Skeletal muscle cell (primary cell): Measurements from ENCODE around the gene ZNF443.
A peak's percentile ranks its signal among the peaks of the same experiment; 100 is the strongest.
"Not testable (repeated sequence)": the region's sequence is repeated elsewhere in the genome, so short reads cannot be mapped to it uniquely, and the experiment has no call there.

ENCODE experiments used
- DNase-seq: peaks from one replicate; pipeline ENCODE4 v3.0.0-alpha.2; 2010; ENCODE audit warnings: low read depth
- H3K4me3 ChIP-seq: 2 replicates; pipeline ENCODE4 v1.5.1; 2011; ENCODE audit warnings: low read depth, mild to moderate bottlenecking, control low read depth, low read length, moderate library complexity

ZNF443 gene

GRCh38 chr19:12440541-12441316 lies at the start of gene ZNF443:
Gene ZNF443 (minus strand): TSS chr19:12441021. CDS start chr19:12440914, 107 bp downstream.
- peak within 1 kb of the TSS; percentile 69 for H3K4me3 ChIP-seq
- DNase-seq: peak; percentile 82

GRCh38 chr19:12486265-12486783 lies 45.5 kb upstream of the ZNF443 start:
- not testable (repeated sequence) for H3K4me3 ChIP-seq

DNA sequence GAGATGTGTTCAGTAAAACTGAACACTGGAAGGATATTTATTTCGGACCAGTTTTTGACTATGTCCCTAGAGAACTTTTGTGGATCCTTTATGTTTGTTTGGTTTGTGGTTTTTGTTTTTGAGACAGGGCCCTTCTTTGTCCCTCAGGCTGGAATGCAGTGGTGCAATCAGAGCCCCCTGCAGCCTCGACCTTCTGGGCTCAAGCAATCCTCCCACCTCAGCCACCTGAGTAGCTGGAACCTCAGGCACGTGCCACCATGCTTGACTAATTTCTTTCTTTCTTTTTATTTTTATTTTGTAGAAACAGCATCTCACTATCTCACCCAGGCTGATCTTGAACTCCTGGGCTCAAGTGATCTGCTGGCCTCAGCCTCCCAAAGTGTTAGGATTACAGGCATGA lies 44.8 kb upstream of the ZNF443 start:
- DNase-seq: no peak
- no peak overlapping the region for H3K4me3 ChIP-seq

More at GRCh38 chr19:12486265-12486783, 45.5 kb upstream of the ZNF443 start:
- DNase-seq: not testable (repeated sequence)

GRCh38 chr19:12485052-12485416 lies 44.2 kb upstream of the ZNF443 start:
- peak overlapping the region; percentile 76 for H3K4me3 ChIP-seq

DNA sequence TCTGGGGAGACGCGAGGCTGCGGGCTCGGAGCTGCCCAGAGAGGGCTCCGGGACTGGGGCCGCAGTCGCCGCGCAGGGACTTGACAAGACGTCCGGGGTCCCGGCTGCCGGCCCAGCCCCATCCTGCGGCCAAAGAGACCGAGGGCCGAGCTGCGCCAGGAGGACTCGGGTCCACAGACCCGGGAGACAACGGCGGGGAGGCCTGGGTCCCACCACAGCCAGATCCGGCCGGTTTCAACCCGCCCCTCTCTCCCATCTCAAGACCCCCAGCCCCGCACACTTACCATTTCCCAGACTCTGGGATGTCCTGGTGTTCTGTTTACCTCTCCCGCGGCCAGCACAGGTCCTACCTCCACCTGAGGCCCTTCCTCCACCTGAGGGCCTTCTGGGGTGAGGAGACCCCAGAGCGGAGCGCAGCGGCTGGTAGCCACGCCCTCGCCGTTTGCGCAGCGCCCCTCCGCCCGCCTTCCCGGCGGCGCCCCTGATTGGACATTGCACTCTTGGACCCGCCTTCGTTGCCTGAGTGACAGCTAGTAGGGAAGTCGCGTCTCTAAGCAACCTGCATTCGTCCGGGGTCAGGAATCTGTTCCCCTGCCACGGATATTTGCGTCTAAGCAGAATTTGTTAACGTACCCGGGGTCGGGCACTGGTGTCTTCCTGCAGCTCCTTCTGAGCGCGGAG lies 43.7 kb upstream of the ZNF443 start, which contains the start of gene ZNF709:
TSS of gene ZNF709 (minus strand) at position 446 of the 681 bp plus-strand sequence. CDS start at position 287, 159 bp downstream.
- peak within 1 kb of the TSS; percentile 76 for H3K4me3 ChIP-seq
- peak; percentile 37 for DNase-seq

More at GRCh38 chr19:12485052-12485416, 44.2 kb upstream of the ZNF443 start:
- DNase-seq: no peak

GRCh38 chr19:12484011-12484370 lies 43.2 kb upstream of the ZNF443 start:
- peak overlapping the region; percentile 76 for H3K4me3 ChIP-seq
- DNase-seq: no peak

DNA sequence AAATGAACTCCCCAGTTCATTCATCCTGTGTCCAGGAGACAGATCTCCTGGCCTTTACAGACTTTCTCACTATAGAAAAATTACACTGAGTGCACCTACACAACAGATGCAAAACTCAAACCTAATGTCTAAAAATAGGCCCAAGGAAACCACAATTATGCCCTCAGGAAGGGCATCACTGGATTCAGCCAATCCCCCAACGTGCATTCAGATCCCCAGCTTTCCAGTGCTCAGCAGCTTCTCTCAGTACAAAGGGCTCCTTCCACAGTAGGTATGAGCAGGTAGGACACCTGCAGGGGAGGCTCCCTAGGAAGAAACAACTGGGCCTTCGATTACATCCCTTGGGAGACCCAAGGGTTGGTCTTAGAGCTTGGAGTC lies 41.7 kb upstream of the ZNF443 start:
- H3K4me3 ChIP-seq: no peak overlapping the region
- DNase-seq: no peak

DNA sequence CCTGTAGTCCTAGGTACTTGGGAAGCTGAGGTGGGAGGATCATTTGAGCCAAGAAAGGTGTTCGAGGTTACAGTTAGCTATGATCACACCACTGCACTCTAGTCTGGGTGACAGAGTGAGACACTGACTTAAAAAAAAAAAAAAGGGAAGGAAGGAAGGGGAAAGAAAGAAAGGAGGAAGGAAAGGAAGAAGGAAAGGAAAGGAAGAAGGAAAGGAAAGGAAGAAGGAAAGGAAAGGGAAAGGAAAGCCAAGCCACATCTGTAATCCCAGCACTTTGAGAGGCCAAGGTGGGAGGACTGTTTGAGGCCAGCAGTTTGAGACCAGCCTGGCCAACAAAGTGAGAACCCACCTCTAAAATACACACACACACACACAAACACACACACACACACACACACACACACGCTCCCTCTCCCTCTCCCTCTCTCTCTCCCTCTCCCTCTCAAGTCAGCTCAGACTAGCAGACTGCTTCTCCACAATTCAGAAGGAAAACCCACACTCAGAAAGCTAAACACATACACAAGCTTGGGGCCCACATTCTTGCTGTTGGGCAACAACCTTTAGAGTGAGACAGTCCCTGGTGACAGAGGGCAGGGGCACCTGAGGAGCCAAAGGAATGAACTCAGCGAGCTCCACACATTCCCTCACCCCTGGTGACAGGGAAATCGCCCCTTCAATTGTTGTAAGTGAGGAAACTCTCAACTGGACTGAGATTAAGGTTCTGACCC lies 41.1 kb upstream of the ZNF443 start:
- no peak overlapping the region for H3K4me3 ChIP-seq
- DNase-seq: no peak

- DNase-seq: no peak
- H3K4me3 ChIP-seq: no peak overlapping the region
Observed at GRCh38 chr19:12478234-12478941, 37.6 kb upstream of the ZNF443 start.

- not testable (repeated sequence) for DNase-seq, H3K4me3 ChIP-seq
Observed at GRCh38 chr19:12467651-12468050, 26.8 kb upstream of the ZNF443 start.

DNA sequence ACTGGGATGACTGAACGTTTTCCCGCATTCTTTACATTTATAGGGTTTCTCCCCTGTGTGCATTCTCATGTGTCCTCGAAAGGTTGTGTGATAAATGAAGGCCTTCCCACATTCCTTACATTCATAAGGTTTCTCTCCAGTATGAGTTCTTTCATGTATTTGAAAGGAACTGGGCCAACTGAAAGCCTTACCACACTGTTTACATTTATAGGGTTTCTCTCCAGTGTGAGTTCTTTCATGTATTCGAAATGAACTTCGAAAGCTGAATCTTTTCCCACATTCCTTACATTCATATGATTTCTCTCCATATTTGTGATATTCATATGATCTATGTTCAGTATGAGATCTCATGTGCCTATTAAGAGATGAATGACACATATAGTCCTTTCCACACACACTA lies 24.4 kb upstream of the ZNF443 start:
- no peak overlapping the region for H3K4me3 ChIP-seq
- DNase-seq: no peak

DNA sequence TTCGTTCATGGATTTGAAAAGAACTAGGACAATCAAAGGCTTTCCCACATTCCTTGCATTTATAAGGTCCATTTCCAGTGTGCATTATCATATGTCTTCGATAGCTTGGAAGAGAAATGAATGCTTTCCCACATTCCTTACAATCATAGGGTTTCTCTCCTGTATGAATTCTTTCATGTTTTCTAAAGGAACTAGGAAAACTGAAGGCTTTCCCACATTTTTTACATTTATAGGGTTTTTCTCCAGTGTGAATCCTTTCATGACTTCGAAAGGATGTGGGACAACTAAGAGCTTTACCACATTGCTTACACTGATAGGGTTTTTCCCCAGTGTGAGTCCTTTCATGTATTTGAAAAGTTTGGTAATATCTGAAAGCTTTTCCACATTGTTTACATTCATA lies 23.9 kb upstream of the ZNF443 start:
- DNase-seq: no peak
- H3K4me3 ChIP-seq: no peak overlapping the region

GRCh38 chr19:12464139-12464538 lies 23.3 kb upstream of the ZNF443 start:
- DNase-seq, H3K4me3 ChIP-seq: not testable (repeated sequence)

DNA sequence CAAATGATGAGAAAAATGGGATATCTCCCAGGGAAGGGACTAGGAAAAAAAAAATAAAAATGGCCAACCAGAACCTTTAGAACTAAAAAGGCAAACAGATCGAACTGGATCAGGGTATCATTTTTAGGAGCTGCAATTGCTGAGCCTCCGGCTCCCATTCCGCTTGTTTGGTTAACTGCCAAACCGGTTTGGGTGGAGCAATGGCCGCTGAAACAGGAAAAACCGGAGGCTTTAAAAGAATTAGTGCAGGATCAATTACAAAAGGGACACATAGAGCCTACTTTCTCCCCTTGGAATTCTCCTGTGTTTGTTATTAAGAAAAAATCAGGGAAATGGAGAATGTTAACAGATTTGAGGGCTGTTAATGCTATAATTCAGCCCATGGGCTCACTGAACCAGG lies 12.7 kb upstream of the ZNF443 start:
- no peak overlapping the region for H3K4me3 ChIP-seq
- DNase-seq: no peak

- DNase-seq: no peak
- no peak overlapping the region for H3K4me3 ChIP-seq
Observed at GRCh38 chr19:12450844-12451243, 10.0 kb upstream of the ZNF443 start.

DNA sequence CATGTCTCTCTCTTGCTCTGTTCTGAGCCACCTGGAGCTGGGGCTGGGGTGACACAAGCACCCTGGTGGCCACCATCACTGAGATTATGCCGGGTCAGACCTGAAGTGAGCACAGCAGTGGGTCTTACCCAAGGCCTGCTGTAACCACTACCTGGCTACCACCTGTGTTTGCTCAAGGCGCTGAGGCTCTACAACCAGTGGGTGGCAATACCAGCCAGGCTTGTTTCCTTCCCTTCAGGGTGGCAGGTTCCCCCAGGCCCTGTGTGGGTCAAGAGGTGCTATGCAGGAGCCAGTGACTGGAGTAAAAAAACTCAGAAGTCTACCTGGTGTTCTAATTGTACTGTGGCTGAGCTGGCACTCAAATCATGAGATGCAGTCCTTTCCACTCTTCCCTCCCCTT lies 8.0 kb upstream of the ZNF443 start:
- no peak overlapping the region for H3K4me3 ChIP-seq
- no peak for DNase-seq

DNA sequence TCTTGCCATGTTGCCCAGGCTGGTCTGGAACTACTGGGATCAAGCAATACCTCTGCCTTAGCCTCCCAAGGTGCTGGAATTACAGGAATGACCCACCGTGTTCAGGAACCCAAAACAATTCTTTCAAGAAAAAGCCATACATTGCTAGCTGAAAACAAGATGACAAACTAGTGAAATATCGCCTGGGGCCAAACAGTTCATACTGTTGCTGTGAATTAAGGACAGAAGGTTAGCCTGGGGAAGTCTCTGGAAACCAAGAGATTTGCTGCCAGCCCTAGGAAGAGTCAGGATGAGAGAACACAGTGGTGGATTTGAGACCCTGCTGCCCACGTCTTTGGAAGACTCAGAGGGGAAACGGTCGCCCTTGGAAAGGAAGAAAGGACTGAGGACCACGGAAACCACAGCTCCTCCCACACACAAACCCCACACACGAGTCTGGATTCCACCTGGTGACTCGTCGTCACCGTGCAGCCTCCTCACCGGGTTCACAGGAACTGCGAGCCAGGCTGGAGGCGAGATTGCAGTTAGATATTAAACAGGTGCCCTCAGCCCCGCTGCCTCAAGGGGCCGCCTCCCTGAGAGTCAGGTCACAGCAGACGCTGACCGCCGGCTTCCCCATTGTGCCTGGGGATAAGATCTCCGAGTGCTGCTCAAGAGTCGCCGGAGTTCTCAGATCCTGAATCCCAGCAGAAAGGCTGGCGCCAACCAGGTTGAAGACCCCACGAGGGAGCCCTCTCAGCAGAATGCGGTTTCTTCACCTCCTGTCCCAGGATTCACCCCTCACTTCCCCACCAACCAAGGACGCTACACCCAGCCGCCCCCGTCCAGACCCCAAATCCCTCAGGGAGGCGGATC lies 908 bp downstream of the ZNF443 start:
- H3K4me3 ChIP-seq: peak overlapping the region; percentile 69
- DNase-seq: not testable (repeated sequence)

- not testable (repeated sequence) for H3K4me3 ChIP-seq
Observed at GRCh38 chr19:12430726-12431299, 10.0 kb downstream of the ZNF443 start.

More at GRCh38 chr19:12430726-12431299, 10.0 kb downstream of the ZNF443 start:
- not testable (repeated sequence) for DNase-seq
